ENCODE data around the gene ADNP. TPM values are rescaled to one million over a fixed set of nuclear protein-coding genes. Genes with fewer than 3 reads are reported as not detected.
A peak's percentile ranks its signal among the peaks of the same experiment; 100 is the strongest.

Gene ADNP
- total and polyA plus RNA-seq, 2 donors (not counting 1 experiment from before 2014, with no cell fraction given): 20.4 to 94.8 TPM

DNA sequence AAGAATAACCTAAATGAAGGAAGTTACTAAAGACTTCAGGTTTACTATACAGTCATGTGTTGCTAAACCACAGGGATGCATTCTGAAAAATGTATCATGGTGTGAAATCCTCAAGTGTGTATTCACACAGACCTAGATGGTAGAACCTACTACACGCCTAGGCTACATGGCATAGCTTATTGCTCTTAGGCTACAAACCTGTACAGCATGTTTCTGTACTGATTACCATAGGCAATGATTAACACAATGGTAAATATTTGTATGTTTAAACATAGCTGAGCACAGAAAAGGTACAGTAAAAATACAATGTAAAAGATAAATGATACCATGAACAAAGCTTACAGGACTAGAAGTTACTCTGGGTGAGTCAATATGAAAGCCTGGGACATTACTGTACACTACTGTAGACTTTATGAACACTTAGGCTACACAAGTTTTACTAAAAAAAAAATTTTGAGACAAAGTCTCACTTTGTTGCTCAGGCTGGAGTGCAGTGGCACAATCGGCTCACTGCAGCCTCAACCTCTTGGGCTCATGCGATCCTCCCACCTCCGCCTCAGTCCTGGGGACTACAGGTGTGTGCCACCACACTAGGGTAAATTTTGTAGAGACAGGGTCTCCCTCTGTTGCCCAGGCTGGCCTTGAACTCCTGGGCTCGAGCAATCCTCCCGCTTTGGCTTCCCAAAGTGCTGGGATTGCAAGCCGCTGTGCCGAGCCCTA, 36.0 kb downstream of the ADNP start:
- H4K20me1 ChIP-seq (ENCODE audit: control insufficient read depth, insufficient read depth, low read length, poor library complexity, severe bottlenecking): peaks cover 25% of the 10 kb centered on the region
- intact Hi-C loops (cut with micrococcal nuclease): loop anchor here (5.0 kb wide), 1 partner anchor 53 kb away; no protein-coding TSS in a partner anchor
- no peak for ATAC-seq (ENCODE audit: low read depth)
- no peak for DNase-seq
- WGBS (ENCODE audit: insufficient coverage): 78% methylated on average over 6 of the region's 8 CpGs
- H3K27ac Mint-ChIP-seq: no peak overlapping the region
- peaks cover 26 to 79% of the 10 kb centered on the region in 2 experiments for H3K36me3 ChIP-seq (replicated peaks in 1 of 2; ENCODE audit: control extremely low read depth in 1 of 2, control insufficient read depth in 1 of 2, extremely low read depth in 1 of 2, insufficient read depth in 2 of 2, low read length in 1 of 2)
- no peak overlapping the region for H3K9ac ChIP-seq (ENCODE audit: low read length)
- H3K4me2 ChIP-seq (replicated peaks; ENCODE audit: low read depth, low read length, poor library complexity, severe bottlenecking): no peak overlapping the region
- no peaks in the 10 kb centered on the region for H3K9me3 ChIP-seq (ENCODE audit: control extremely low read depth in 1 of 3, control insufficient read depth in 2 of 3, insufficient read depth in 1 of 3, low read length in 2 of 3)
- no peak overlapping the region for H3K4me3 Mint-ChIP-seq
- CTCF ChIA-PET: interaction anchor here (0.7 to 2.9 kb wide), 2 partner anchors 34 to 101 kb away, joined by 3 to 15 read pairs; partner anchors contain the start of gene BCAS4
- peak overlapping the region in 1 of 2 donors; percentile 13 for H3K27ac ChIP-seq (ENCODE audit: low read length in 2 of 2)
- H3K4me1 ChIP-seq (ENCODE audit: control insufficient read depth in 2 of 2, insufficient read depth in 2 of 2, low read length in 2 of 2): no peaks in the 10 kb centered on the region
- no peak overlapping the region for H2AFZ ChIP-seq (ENCODE audit: insufficient read depth, low read depth, low read length, poor library complexity, severe bottlenecking)
- peaks cover 5% of the 10 kb centered on the region for H3K4me1 Mint-ChIP-seq
- no peaks in the 10 kb centered on the region for H3K9me3 Mint-ChIP-seq (ENCODE audit: insufficient read depth)
- H3K4me3 ChIP-seq (ENCODE audit: control extremely low read depth in 1 of 5, extremely low read depth in 1 of 5, insufficient read depth in 1 of 5, low read depth in 2 of 5, low read length in 4 of 5): no peak overlapping the region
- no peaks in the 10 kb centered on the region for H3K27me3 Mint-ChIP-seq
- peaks cover 22% of the 10 kb centered on the region for H3K79me2 ChIP-seq (ENCODE audit: control insufficient read depth, insufficient read depth, low read length)
- TF ChIP-seq, protein P1, sequence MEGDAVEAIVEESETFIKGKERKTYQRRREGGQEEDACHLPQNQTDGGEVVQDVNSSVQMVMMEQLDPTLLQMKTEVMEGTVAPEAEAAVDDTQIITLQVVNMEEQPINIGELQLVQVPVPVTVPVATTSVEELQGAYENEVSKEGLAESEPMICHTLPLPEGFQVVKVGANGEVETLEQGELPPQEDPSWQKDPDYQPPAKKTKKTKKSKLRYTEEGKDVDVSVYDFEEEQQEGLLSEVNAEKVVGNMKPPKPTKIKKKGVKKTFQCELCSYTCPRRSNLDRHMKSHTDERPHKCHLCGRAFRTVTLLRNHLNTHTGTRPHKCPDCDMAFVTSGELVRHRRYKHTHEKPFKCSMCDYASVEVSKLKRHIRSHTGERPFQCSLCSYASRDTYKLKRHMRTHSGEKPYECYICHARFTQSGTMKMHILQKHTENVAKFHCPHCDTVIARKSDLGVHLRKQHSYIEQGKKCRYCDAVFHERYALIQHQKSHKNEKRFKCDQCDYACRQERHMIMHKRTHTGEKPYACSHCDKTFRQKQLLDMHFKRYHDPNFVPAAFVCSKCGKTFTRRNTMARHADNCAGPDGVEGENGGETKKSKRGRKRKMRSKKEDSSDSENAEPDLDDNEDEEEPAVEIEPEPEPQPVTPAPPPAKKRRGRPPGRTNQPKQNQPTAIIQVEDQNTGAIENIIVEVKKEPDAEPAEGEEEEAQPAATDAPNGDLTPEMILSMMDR (IDR thresholded peaks at IDR 0.05): no peak
- no peak for TF ChIP-seq EZH2 (IDR thresholded peaks at IDR 0.05; ENCODE audit: borderline replicate concordance, insufficient read depth, low read depth, low read length, poor library complexity, severe bottlenecking)
- POLR2A ChIA-PET: interaction anchor here (0.6 to 2.0 kb wide), 2 partner anchors 20 to 36 kb away, joined by 3 to 5 read pairs; partner anchors contain the start of gene ADNP
- H3K27me3 ChIP-seq (replicated peaks in 1 of 4; ENCODE audit: control extremely low read depth in 1 of 4, control insufficient read depth in 3 of 4, insufficient read depth in 4 of 4, low read length in 3 of 4): no peaks in the 10 kb centered on the region

DNA sequence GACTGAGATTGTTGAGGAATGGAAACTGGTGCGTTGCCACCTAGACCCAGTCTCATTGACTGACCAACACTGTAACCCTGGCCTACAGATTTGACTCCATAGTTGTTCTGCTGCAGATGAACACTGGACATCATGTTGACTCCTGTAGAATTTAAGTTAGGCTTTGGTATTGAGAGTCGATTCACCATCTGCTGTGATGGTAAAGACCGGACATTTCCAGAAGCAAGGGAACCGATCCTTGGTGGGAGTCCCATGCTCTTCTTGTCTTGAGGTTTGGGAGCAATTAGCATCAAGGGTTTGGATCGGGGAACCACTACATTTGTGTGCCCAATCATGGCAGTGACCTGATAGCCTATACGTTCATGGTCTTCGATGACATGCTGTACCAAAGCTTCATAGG, 37.6 kb downstream of the ADNP start:
- Histone ChIP-seq H3K27me3 (replicated peaks in 1 of 4; ENCODE audit: control extremely low read depth in 1 of 4, control insufficient read depth in 3 of 4, insufficient read depth in 4 of 4, low read length in 3 of 4) (no peaks in the 10 kb centered on the region), H3K36me3 (replicated peaks in 1 of 2; ENCODE audit: control extremely low read depth in 1 of 2, control insufficient read depth in 1 of 2, extremely low read depth in 1 of 2, insufficient read depth in 2 of 2, low read length in 1 of 2) (peaks cover 26 to 80% of the 10 kb centered on the region in 2 experiments), H3K4me2 (replicated peaks; ENCODE audit: low read depth, low read length, poor library complexity, severe bottlenecking) (no peak overlapping the region), H3K4me3 (ENCODE audit: control extremely low read depth in 1 of 5, extremely low read depth in 1 of 5, insufficient read depth in 1 of 5, low read depth in 2 of 5, low read length in 4 of 5) (no peak overlapping the region), H3K79me2 (ENCODE audit: control insufficient read depth, insufficient read depth, low read length) (peaks cover 15% of the 10 kb centered on the region), H3K27ac (ENCODE audit: low read length in 2 of 2) (no peak overlapping the region), H2AFZ (ENCODE audit: insufficient read depth, low read depth, low read length, poor library complexity, severe bottlenecking) (no peak overlapping the region), H3K9me3 (ENCODE audit: control extremely low read depth in 1 of 3, control insufficient read depth in 2 of 3, insufficient read depth in 1 of 3, low read length in 2 of 3) (no peaks in the 10 kb centered on the region), H3K9ac (ENCODE audit: low read length) (no peak overlapping the region), H3K4me1 (ENCODE audit: control insufficient read depth in 2 of 2, insufficient read depth in 2 of 2, low read length in 2 of 2) (no peaks in the 10 kb centered on the region), H4K20me1 (ENCODE audit: control insufficient read depth, insufficient read depth, low read length, poor library complexity, severe bottlenecking) (peaks cover 24% of the 10 kb centered on the region)
- Mint-ChIP-seq H3K27me3 (no peaks in the 10 kb centered on the region), H3K4me3 (no peak overlapping the region), H3K27ac (peak overlapping the region; percentile 47), H3K4me1 (peaks cover 5% of the 10 kb centered on the region), H3K9me3 (ENCODE audit: insufficient read depth) (no peaks in the 10 kb centered on the region)
- ChIA-PET POLR2A (no interaction called here), CTCF (interaction anchor here (2.9 to 4.9 kb wide), 2 partner anchors 99 to 100 kb away, joined by 15 to 25 read pairs; partner anchors contain the start of gene BCAS4)
- no peak for ATAC-seq (ENCODE audit: low read depth)
- no peak for DNase-seq
- intact Hi-C loops (cut with micrococcal nuclease): loop anchor here (5.0 kb wide), 1 partner anchor 34 kb away; no protein-coding TSS in a partner anchor
- TF ChIP-seq, protein P1 (IDR thresholded peaks at IDR 0.05): no peak
- TF ChIP-seq EZH2 (IDR thresholded peaks at IDR 0.05; ENCODE audit: borderline replicate concordance, insufficient read depth, low read depth, low read length, poor library complexity, severe bottlenecking): no peak
- WGBS (ENCODE audit: insufficient coverage): 97% methylated on average over 7 of the region's 7 CpGs

Measured in B cell (primary cell).